ENCODE measurements around the gene ATAT1.
A peak's percentile ranks its signal among the peaks of the same experiment; 100 is the strongest.

The ATAT1 gene

DNA sequence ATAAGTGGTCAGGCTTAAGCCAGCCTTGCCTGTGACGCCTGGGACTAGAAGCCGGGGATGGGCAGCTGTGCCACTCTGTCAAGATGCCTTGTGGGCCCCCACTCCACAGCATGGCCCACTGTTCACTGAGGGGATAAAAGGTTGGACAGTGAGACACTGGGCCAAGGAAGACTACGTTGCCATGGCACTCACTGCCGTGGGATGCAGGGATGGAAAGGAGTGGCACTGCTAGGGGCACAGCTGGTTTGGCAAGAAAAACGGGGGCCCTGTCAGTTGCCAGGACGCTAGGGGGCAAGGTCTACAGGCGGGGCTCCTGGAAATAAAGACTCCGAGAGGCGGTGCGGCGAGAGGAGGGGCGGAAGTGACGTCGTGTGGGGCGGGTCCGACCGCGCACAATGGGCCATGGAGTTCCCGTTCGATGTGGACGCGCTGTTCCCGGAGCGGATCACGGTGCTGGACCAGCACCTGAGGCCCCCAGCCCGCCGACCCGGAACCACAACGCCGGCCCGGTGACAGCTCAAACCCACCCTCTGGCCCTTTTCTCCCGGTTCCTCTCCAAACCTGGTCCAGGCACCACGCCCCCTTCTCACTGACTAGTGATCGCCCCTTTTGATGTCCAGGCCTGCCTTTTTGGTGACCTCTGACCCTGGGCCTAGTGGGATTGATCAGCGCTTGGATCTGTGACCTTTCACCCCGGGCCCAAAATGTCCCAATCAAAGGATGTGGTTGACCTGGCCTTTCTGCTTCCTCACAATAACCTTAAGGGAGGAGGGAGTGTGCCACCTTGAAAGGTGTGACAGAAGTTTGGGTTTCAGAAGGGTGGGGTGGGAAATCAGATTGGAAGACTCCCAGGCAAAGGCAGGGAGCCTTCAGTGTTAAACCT, at the start of gene ATAT1:
Gene ATAT1 (plus strand): TSS at position 391 of the 883 bp plus-strand sequence.
- DNase-seq (ENCODE audit: low read depth in 2 of 2): peak; percentile 75 to 81

DNA sequence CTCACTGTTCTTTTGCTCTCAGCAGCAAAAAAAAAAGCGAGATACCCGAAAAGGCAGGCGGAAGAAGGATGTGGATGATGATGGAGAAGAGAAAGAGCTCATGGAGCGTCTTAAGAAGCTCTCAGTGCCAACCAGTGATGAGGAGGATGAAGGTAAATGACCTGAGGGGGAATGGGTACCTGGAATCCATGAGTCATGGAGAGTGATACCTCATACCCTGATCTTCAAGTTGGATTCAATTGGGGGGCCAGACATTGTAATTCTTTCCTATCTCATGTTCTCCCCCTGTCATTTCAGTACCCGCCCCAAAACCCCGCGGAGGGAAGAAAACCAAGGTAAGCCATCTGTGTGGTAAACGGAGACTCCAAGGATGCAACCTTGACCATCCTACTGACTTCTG, 48.6 kb upstream of the ATAT1 start:
- DNase-seq (ENCODE audit: low read depth in 2 of 2): no peak

DNA sequence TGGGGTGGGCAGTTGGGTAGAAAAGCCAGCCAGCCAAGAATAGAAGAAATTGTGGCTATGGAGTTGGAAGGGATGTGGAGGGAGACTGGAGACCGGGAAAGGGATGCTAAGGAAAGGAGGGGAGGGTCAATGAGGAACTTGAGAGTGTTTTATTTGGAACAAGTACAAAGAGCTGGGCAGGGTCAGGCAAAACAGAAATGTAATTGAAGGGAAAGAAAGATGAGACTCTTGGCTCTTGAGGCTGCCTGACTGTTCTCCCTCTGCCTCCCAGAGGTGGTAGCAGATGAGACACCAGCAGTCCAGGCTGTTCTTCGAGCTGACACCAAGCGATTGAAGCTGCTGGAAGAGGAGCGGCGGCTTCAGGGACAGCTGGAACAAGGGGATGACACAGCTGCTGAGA, 42.8 kb upstream of the ATAT1 start:
- DNase-seq (ENCODE audit: low read depth in 2 of 2): no peak

DNA sequence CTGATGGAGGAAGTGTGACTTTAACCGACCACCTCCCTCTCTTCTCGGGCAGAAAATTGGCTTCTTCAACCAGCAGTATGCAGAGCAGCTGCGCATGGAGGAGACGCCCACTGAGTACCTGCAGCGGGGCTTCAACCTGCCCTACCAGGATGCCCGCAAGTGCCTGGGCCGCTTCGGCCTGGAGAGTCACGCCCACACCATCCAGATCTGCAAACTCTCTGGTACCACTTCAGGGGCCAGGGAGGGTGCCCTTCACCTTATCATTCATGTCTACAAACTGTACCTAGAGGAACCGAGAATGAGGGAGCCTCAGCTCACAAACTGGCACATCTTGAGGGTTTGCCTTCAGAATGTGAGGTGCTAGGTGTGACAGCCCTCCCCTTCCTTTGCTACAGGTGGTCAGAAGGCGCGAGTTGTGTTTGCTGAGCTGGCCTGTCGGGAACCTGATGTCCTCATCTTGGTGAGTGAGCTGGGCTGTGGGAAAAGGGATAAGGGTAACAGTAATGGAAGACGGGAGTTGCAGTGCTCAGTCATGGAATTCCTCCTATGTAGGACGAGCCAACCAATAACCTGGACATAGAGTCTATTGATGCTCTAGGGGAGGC, 36.8 kb upstream of the ATAT1 start:
- DNase-seq (ENCODE audit: low read depth in 2 of 2): no peak

DNA sequence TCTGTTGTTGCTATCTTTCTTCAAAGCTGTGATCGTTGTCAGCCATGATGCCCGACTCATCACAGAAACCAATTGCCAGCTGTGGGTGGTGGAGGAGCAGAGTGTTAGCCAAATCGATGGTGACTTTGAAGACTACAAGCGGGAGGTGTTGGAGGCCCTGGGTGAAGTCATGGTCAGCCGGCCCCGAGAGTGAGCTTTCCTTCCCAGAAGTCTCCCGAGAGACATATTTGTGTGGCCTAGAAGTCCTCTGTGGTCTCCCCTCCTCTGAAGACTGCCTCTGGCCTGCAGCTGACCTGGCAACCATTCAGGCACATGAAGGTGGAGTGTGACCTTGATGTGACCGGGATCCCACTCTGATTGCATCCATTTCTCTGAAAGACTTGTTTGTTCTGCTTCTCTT, 36.2 kb upstream of the ATAT1 start:
- no peak for DNase-seq (ENCODE audit: low read depth in 2 of 2)

DNA sequence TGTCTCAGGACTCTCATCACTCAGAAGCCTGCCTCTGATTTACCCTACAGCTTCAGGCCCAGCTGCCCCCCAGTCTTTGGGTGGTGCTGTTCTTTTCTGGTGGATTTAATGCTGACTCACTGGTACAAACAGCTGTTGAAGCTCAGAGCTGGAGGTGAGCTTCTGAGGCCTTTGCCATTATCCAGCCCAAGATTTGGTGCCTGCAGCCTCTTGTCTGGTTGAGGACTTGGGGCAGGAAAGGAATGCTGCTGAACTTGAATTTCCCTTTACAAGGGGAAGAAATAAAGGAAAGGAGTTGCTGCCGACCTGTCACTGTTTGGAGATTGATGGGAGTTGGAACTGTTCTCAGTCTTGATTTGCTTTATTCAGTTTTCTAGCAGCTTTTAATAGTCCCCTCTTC, 35.7 kb upstream of the ATAT1 start:
- DNase-seq (ENCODE audit: low read depth in 2 of 2): no peak

DNA sequence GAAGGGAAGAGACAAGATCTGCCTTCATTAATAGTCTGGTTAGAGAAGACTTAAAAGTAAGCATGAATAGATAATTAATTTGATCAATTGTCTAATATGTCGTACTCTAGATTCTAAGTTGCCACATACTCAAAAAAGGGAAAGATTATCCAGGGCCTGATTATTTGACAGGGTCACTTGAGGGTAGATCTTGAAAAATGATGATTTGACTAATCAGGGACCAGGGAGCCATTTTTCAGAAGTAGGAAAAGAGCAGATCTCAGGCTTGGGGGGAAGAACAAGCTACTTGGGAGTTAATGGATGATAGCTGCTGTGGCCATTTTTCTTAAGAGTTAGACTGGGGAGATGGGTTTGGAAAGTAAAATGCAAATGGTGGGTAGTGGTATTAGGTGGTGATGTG, 34.4 kb upstream of the ATAT1 start:
- DNase-seq (ENCODE audit: low read depth in 2 of 2): no peak

DNA sequence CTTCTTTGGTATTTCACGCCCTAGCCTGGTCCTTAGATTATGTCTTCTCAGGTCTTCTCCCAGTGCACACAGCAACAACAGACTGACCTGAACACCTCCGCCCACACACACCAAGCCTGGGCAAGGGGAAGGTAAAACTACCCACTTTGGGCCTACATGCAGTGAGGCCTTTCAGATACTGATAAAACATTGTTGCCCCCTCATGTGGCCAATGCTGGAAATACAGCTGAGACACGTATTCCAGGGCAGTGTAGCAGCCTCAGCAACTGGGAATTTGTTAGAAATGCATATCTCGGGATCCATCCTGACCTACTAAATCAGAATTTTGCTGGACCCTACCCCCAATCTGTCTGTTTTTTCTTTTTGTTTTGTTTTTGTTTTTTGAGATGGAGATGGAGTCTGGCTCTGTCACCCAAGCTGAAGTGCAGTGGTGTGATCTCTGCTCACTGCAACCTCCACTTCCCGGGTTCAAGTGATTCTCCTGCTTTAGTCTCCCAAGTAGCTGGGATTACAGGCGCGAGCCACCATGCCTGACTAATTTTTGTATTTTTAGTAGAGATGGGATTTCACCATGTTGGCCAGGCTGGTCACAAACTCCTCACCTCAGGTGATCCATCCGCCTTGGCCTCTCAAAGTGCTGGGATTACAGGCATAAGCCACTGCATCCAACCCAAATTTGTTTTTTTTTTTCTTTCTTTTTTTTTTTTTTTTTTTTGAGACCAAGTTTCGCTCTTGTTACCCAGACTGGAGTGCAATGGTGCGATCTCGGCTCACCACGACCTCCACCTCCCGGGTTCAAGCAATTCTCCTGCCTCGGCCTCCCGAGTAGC, 29.1 kb upstream of the ATAT1 start:
- peak; percentile 72 to 79 for DNase-seq (ENCODE audit: low read depth in 2 of 2)

DNA sequence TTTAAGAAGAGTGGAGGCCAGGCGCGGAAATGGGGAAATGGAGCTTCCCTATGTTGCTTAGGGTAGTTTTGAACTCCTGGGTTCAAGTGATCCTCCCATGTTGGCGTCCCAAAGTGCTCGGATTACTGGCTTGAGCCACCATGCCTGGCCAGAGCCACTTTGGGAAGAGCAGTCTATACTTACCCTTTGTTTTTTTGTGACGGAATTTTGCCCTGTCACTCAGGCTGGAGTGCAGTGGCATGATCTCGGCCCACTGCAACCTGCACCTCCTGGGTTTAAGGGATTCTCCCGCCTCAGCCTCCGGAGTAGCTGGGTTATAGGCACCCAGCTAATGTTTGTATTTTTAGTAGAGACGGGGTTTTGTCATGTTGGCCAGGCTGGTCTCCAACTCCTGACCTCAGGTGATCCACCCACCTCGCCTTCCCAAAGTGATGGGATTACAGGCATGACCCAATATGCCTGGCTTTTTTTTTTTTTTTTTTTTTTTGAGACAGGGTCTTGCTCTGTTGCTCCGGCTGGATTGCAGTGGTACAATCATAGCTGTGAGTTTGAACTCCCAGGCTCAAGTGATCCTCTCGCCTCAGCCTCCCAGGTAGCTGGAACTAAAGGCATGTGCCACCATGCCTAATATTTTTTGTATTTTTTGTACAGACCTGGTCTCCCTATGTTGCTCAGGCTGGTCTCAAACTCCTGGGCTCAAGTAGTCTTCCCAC, 27.6 kb upstream of the ATAT1 start:
- no peak for DNase-seq (ENCODE audit: low read depth in 2 of 2)

DNA sequence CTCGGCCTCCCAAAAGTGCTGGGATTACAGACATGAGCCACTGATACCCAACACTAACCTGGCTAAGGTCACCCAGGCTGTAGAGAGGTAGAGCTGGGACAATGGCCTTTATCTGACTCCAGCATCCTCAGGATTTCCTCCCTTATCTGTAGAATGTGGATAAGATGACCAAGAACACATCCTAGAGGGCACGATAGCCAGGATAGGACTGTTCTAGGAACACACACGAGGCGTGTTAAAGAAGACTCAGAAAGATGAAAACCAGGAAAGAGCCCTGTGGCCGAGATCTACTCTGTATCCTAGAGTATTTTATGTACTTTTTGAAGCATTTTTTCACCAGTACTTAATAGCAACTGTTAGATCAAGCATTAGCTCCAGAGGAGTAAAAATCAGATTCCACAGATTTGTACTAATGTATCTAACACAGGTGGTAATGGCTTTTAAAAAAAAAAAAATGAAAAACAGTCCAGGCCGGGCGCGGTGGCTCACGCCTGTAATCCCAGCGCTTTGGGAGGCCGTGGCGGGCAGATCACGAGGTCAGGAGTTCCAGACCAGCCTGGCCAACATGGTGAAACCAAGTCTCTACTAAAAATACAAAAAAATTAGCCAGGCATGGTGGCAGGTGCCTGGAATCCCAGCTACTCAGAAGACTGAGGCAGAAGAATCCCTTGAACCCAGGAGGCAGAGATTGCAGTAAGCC, 26.9 kb upstream of the ATAT1 start:
- no peak for DNase-seq (ENCODE audit: low read depth in 2 of 2)

DNA sequence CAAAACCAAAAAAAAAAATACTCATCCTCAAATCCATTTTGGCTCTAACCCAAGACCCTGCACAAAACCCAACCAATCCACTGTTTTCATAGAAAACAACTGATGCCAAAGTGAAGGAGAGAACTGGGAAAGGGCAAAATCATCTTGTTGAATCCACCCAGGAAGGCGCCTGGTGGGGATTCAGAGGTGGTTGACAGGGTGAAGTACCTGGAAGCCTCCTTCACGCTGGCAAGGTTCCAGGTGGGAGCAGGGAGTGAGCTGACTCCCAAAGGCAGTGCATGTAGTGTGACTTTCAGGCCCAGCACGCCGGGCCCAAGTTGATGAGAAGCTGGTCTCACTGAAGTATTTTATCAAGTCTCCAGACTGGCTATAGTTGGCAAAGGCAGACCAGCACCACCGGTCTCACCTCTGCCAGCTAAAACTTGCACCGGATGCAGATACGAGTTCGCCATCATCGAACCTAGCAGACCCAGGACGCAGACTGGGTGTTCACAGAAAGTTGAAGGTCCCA, 26.2 kb upstream of the ATAT1 start:
- DNase-seq (ENCODE audit: low read depth in 2 of 2): no peak

DNA sequence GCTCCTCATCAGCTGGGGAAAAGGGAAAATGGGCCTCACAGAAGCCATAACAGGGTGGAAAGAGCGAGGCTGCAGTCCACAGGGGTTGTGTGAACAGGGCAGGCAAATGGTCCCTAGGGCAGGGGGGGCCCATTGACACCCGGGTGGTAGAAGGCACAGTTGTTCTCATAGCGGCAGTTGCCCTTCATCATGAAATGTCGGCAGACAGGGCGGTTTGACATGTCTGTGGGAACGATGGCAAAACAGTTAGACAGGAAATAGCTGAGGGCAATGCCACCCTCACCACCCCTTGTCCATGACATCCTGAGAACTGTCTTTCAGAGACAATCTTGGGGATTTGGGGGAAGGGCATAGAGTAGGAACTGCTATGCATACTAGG, 25.2 kb upstream of the ATAT1 start:
- DNase-seq (ENCODE audit: low read depth in 2 of 2): no peak

DNA sequence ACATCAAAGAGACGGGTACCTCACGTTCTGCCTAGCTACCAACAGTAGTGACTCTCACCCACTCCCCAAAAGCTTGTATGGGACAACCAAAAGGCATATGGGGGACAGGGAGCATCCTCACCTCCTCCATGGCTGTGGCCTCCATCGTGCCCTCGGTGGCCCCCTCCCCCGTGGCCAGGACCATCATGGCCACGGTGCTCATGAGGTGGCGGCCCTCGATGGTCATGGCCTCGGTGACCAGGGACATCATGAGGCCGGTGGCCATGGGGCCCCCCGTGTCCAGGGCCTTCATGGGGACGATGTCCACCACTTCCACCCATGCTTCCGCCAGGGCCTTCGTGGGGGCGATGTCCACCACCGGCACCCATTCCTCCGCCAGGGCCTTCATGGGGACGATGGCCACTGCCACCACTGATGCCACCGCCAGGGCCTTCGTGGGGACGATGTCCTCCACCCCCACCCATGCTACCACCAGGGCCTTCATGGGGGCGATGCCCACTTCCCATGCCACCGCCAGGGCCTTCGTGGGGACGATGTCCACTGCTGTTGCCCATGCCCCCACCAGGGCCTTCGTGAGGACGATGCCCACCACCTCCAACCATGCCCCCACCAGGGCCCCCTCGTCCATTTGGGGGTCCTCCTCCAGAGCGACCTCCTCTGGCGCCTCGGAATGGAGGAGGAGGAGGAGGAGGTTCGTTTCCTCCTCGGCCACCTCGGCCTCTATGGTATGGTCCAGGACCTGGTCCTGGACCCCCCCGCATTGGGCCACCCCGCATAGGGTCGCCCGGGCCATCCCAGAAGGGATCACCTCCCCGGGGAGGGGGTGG, 24.6 kb upstream of the ATAT1 start:
- DNase-seq (ENCODE audit: low read depth in 2 of 2): no peak

DNA sequence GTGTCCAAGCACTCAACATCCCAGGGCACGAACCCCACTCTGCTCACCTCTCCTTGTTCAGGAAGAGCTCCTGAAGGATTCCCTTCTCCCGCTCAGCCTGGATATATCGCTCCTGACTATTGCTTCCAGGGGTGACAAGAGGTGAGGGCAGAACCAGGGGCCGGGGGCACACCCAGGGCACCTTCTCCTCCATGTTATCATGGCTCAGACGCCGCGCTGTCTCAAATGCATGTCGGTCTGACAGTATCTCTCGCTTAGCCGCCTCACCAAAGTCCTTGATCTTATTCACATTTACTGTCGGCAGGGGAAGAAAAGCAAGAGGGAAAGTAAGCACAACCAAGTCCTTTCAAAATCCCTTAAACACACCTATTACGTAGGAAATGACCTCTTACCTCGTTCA, 22.7 kb upstream of the ATAT1 start:
- DNase-seq (ENCODE audit: low read depth in 2 of 2): no peak

DNA sequence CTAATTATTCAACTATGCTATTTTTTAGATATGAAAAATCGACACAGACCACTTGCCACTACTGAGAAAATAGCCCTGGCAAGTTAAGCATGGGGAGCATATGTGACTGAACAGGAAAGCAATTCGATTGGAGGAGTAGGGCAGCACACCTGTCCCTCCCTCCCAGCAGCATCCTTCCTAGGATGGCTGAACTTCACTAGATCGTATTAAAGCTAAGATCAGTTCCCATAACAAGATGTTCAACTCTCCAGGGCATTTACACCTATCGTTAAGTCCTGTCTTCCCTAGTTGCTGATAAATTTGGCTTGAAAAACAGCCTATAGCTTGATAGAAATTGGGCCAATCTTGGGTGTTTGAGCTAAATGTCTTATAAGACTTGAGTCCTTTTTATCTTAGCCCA, 16.6 kb upstream of the ATAT1 start:
- no peak for DNase-seq (ENCODE audit: low read depth in 2 of 2)

DNA sequence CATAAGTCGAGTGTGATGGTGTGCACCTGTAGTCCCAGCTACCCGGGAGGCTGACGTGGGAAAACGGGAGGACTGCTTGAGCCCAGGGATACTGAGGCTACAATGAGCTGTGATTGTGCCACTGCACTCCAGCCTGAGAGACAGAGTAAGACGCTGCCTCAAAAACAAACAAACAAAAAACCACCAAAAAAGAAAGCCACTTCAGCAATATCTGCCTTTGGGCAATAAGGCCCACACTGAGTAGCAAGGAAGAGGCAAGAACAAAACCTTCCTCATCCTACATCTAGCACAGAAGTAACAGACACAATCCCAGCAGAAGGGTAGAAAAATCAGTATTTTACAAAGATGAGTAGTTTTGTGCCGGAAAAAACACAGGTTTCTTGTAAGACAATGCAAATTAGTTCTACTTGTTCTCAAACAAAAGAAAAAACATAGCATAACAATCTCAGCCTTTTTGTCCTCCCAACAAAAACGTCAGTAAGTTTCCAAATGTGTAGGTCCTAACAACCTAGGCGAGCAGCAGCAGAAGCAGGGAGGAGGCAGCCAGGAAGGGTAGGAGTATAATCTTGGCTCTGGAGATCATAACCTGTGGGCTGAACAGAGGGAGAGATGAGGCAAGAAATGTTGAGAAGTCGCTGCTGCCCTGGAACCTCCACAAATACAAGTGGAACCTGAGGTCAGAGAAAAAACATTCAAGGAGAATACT, 15.4 kb upstream of the ATAT1 start:
- no peak for DNase-seq (ENCODE audit: low read depth in 2 of 2)

DNA sequence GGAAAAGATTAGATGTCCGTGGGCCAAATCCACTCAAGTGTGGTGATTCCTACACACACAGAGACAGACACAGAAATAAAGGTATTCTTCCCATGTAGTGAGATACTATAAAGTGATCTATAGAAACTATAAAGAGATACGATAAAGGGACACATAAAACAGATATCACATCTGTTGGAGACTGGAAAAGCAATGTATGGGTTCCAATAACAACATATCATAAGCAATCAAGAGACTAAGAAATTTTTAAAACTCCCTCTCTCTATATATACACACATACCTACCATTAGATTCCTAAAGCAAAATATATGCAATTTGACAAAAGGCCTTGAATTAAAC, 14.8 kb upstream of the ATAT1 start:
- no peak for DNase-seq (ENCODE audit: low read depth in 2 of 2)

DNA sequence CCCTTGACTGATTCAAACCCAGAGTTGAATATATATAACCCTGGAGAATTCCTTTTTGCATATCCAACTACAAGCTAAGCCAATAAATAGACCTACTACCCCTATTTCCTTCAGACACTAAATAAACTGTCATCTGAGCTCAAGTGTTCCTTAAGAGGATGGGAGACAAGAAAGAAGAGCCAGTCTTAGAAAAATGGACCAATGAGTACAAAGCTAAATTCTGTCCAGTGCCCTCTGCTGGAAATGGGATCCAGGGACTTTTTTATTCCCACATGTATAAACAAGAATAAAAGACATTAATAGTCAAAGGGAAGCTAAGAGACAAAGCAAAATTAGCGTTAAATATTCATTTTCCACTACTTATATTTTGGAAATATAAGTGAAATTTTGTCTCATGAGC, 14.5 kb upstream of the ATAT1 start:
- no peak for DNase-seq (ENCODE audit: low read depth in 2 of 2)

DNA sequence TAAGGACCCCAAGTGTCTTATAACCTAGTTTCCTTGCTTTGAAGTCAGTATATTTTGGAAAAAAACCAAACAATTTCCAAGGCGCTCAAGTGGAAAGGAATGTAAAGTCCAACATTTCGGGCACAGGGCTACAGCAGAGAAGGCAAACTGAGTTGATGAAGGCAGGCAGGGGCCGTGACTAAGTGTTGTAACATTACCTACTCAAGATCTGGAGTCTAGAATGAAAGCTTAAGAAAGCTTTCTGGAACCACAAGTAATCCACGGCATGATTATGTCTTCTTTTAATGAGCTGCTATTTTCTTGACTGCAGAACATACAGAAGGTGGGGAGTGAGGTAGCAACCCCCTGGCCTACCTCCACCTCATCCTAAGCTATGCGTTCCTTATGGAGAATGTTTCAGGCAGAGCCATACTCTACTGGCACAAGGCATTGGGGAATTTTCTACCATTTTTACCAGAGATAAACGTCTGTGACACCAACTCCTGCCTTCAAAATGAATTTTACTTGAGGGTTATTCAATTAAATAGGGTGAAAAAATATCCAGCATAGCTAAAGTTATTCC, 13.9 kb upstream of the ATAT1 start:
- DNase-seq (ENCODE audit: low read depth in 2 of 2): no peak

Measured in stimulated activated CD4-positive, alpha-beta T cell treated with anti-CD3 and anti-CD28 coated beads, Interleukin-4, amount 100 ng/mL, for 48 hours (primary cell).